ENCODE data around the gene CNTF. TPM values are rescaled to one million over a fixed set of nuclear protein-coding genes. Genes with fewer than 3 reads are reported as not detected.

CNTF gene
- total and polyA plus RNA-seq, 2 experiments from 2014 or later = 0.24 to 1.8 TPM

DNA sequence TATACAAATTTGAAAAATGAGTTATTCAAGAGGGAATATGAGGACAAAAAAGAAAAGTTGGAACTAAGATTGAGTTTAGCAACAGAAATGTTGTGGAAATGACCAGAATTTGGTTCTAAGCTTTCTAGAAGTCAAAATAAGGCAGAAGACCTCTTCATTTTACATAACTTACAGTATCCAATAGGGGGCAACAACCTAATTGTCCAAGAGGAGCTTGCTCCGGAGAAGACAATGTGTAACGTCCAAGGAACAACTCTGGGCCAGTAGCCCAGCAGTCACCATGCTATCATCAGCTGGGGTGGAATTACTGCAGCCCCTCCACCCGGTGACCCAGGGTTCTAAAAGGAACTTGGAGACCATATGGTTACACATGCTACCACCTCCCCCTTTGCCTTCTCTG lies 14.1 kb downstream of the CNTF start:
- Histone ChIP-seq H3K79me2 (replicated peaks; ENCODE audit: insufficient read depth) (no peaks in the 10 kb centered on the region), H3K9me2 (ENCODE audit: insufficient read depth) (no peaks in the 10 kb centered on the region), H2AFZ (no peak overlapping the region), H3K27me3 (ENCODE audit: insufficient read depth) (no peaks in the 10 kb centered on the region), H3K4me3 (no peak overlapping the region), H3F3A (replicated peaks; ENCODE audit: low read depth) (no peaks in the 10 kb centered on the region), H3K27ac (ENCODE audit: low read depth) (no peak overlapping the region), H4K20me1 (replicated peaks; ENCODE audit: insufficient read depth) (no peaks in the 10 kb centered on the region), H3K4me1 (ENCODE audit: insufficient read depth) (peaks cover 7% of the 10 kb centered on the region), H3K4me2 (no peak overlapping the region), H3K36me3 (ENCODE audit: insufficient read depth) (no peaks in the 10 kb centered on the region)
- no peaks in the 10 kb centered on the region for H3K9me3 Mint-ChIP-seq
- no peak overlapping the region for H3K4me3 Mint-ChIP-seq
- peaks cover 5% of the 10 kb centered on the region for H3K27me3 Mint-ChIP-seq (ENCODE audit: insufficient read depth, low read depth, poor library complexity)
- TF ChIP-seq, protein P1, sequence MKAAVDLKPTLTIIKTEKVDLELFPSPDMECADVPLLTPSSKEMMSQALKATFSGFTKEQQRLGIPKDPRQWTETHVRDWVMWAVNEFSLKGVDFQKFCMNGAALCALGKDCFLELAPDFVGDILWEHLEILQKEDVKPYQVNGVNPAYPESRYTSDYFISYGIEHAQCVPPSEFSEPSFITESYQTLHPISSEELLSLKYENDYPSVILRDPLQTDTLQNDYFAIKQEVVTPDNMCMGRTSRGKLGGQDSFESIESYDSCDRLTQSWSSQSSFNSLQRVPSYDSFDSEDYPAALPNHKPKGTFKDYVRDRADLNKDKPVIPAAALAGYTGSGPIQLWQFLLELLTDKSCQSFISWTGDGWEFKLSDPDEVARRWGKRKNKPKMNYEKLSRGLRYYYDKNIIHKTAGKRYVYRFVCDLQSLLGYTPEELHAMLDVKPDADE (IDR thresholded peaks at IDR 0.05) = no peak
- TF ChIP-seq, protein P2, sequence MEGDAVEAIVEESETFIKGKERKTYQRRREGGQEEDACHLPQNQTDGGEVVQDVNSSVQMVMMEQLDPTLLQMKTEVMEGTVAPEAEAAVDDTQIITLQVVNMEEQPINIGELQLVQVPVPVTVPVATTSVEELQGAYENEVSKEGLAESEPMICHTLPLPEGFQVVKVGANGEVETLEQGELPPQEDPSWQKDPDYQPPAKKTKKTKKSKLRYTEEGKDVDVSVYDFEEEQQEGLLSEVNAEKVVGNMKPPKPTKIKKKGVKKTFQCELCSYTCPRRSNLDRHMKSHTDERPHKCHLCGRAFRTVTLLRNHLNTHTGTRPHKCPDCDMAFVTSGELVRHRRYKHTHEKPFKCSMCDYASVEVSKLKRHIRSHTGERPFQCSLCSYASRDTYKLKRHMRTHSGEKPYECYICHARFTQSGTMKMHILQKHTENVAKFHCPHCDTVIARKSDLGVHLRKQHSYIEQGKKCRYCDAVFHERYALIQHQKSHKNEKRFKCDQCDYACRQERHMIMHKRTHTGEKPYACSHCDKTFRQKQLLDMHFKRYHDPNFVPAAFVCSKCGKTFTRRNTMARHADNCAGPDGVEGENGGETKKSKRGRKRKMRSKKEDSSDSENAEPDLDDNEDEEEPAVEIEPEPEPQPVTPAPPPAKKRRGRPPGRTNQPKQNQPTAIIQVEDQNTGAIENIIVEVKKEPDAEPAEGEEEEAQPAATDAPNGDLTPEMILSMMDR (conservative IDR thresholded peaks at IDR 0.05; ENCODE audit: low read depth in 2 of 2) = 0 out of 4 replicates have a peak, but pooled peaks have one; percentile 7 to 8
- TF ChIP-seq ZNF331 (CRISPR knock-in tag; IDR thresholded peaks at IDR 0.05; ENCODE audit: low read depth) (no peak), NANOG (IDR thresholded peaks at IDR 0.05; ENCODE audit: borderline replicate concordance) (no peak), EZH2phosphoT487 (IDR thresholded peaks at IDR 0.05; ENCODE audit: unreplicated experiment) (no peak), STAT1 (IDR thresholded peaks at IDR 0.05; ENCODE audit: unreplicated experiment) (no peak)
- DNase-seq (ENCODE audit: low spot score) = no peak
- H3K27ac Mint-ChIP-seq = no peak overlapping the region
- ATAC-seq = no peak
- no peaks in the 10 kb centered on the region for H3K4me1 Mint-ChIP-seq
- no peaks in the 10 kb centered on the region for H3K36me3 Mint-ChIP-seq (ENCODE audit: low read depth)

DNA sequence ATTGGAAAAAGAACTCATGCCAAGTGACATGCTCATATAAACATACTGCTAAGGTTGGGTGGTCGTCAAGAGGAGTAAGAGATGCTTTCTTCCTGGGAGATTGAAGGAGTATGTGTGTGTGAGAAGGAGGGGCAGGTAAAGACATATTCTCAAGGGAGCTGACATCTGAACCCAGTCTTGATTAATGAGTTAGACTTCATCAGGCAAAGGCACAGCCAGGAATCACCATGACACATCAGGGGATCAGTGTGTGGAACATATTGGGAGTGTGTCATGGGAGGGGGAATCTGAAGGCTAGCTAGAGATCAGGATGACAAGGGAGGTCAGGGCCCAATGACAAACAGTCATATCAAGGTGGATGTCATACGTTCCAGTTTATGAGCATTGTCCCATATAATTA lies 14.9 kb downstream of the CNTF start:
- Histone ChIP-seq H3K4me2 (no peak overlapping the region), H2AFZ (no peak overlapping the region), H3K36me3 (ENCODE audit: insufficient read depth) (no peaks in the 10 kb centered on the region), H3K27ac (ENCODE audit: low read depth) (no peak overlapping the region), H3K4me3 (no peak overlapping the region), H3K79me2 (replicated peaks; ENCODE audit: insufficient read depth) (no peaks in the 10 kb centered on the region), H3F3A (replicated peaks; ENCODE audit: low read depth) (no peaks in the 10 kb centered on the region), H3K9me2 (ENCODE audit: insufficient read depth) (0 out of 2 replicates have a peak, but pooled peaks cover under 1% of the 10 kb centered on the region), H3K4me1 (ENCODE audit: insufficient read depth) (peaks cover 7% of the 10 kb centered on the region), H4K20me1 (replicated peaks; ENCODE audit: insufficient read depth) (no peaks in the 10 kb centered on the region), H3K27me3 (ENCODE audit: insufficient read depth) (no peaks in the 10 kb centered on the region)
- Mint-ChIP-seq H3K4me3 (no peak overlapping the region), H3K4me1 (no peaks in the 10 kb centered on the region), H3K27ac (no peak overlapping the region), H3K9me3 (no peaks in the 10 kb centered on the region), H3K36me3 (ENCODE audit: low read depth) (no peaks in the 10 kb centered on the region), H3K27me3 (ENCODE audit: insufficient read depth, low read depth, poor library complexity) (peaks cover 6% of the 10 kb centered on the region)
- TF ChIP-seq JUNB (IDR thresholded peaks at IDR 0.05; ENCODE audit: unreplicated experiment) = no peak
- no peak for ATAC-seq
- DNase-seq (ENCODE audit: low spot score) = no peak

DNA sequence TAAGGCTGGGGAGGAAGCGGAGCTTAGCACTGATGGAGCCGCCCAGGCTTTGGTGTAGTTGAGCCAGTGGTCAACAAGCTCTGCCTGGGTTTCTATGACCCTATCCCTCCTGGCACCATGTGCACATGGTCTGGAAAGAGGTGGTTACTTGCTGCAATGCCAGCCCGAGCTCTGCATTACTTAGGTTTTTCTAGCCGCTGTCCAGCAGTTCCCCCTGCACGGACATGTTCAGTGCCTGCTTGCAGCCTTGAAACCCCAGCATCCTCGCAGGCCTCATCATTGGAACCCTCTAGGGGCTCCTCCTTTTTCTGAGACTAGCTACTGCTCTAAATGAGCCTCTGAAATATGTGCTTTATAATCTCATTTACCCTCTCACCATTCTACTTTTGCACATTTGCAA lies 16.6 kb downstream of the CNTF start:
- H3K27me3 ChIP-seq (ENCODE audit: insufficient read depth) = no peaks in the 10 kb centered on the region
- ATAC-seq (no peak), DNase-seq (ENCODE audit: low spot score) (no peak)
- Mint-ChIP-seq H3K4me3 (no peak overlapping the region), H3K36me3 (ENCODE audit: low read depth) (no peaks in the 10 kb centered on the region), H3K27ac (no peak overlapping the region), H3K27me3 (ENCODE audit: insufficient read depth, low read depth, poor library complexity) (peaks cover 6% of the 10 kb centered on the region), H3K4me1 (no peaks in the 10 kb centered on the region), H3K9me3 (peaks cover 2% of the 10 kb centered on the region)
- H3K27ac ChIP-seq (ENCODE audit: low read depth) = no peak overlapping the region
- no peak overlapping the region for H3K4me2 ChIP-seq
- no peaks in the 10 kb centered on the region for H4K20me1 ChIP-seq (replicated peaks; ENCODE audit: insufficient read depth)
- TF ChIP-seq JUNB (IDR thresholded peaks at IDR 0.05; ENCODE audit: unreplicated experiment) = no peak
- TF ChIP-seq, protein P2 (conservative IDR thresholded peaks at IDR 0.05; ENCODE audit: low read depth in 2 of 2) = no peak
- TF ChIP-seq, protein P1 (IDR thresholded peaks at IDR 0.05) = no peak
- no peak for TF ChIP-seq CREB1 (CRISPR knock-in tag; IDR thresholded peaks at IDR 0.05; ENCODE audit: low read depth)
- TF ChIP-seq, protein P3, sequence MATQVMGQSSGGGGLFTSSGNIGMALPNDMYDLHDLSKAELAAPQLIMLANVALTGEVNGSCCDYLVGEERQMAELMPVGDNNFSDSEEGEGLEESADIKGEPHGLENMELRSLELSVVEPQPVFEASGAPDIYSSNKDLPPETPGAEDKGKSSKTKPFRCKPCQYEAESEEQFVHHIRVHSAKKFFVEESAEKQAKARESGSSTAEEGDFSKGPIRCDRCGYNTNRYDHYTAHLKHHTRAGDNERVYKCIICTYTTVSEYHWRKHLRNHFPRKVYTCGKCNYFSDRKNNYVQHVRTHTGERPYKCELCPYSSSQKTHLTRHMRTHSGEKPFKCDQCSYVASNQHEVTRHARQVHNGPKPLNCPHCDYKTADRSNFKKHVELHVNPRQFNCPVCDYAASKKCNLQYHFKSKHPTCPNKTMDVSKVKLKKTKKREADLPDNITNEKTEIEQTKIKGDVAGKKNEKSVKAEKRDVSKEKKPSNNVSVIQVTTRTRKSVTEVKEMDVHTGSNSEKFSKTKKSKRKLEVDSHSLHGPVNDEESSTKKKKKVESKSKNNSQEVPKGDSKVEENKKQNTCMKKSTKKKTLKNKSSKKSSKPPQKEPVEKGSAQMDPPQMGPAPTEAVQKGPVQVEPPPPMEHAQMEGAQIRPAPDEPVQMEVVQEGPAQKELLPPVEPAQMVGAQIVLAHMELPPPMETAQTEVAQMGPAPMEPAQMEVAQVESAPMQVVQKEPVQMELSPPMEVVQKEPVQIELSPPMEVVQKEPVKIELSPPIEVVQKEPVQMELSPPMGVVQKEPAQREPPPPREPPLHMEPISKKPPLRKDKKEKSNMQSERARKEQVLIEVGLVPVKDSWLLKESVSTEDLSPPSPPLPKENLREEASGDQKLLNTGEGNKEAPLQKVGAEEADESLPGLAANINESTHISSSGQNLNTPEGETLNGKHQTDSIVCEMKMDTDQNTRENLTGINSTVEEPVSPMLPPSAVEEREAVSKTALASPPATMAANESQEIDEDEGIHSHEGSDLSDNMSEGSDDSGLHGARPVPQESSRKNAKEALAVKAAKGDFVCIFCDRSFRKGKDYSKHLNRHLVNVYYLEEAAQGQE (IDR thresholded peaks at IDR 0.05; ENCODE audit: unreplicated experiment) = peak; percentile 42
- H3K4me3 ChIP-seq = no peak overlapping the region
- no peaks in the 10 kb centered on the region for H3F3A ChIP-seq (replicated peaks; ENCODE audit: low read depth)
- H3K9me2 ChIP-seq (ENCODE audit: insufficient read depth) = 0 out of 2 replicates have a peak, but pooled peaks cover 5% of the 10 kb centered on the region
- no peak overlapping the region for H2AFZ ChIP-seq
- no peaks in the 10 kb centered on the region for H3K79me2 ChIP-seq (replicated peaks; ENCODE audit: insufficient read depth)
- no peaks in the 10 kb centered on the region for H3K4me1 ChIP-seq (ENCODE audit: insufficient read depth)
- H3K36me3 ChIP-seq (ENCODE audit: insufficient read depth) = no peaks in the 10 kb centered on the region

Measured in GM23338 (cell line).